AG04449 (cell line): ENCODE data around the gene BRIP1.

Source experiments
- CTCF ChIA-PET: fragments of 350-600 bp; formaldehyde crosslinking; extraction: SDS; loops from one replicate; lab custom pipeline; 2021; ENCODE audit warnings: antibody characterized with exemption; lab: Yijun Ruan, JAX
- POLR2A ChIA-PET: fragments of 400-600, 350-600 bp; formaldehyde crosslinking; extraction: SDS; loops from one replicate; lab custom pipeline; 2020; ENCODE audit warnings: antibody characterized with exemption, inconsistent platforms; lab: Yijun Ruan, JAX
- DNase-seq: peaks from one replicate; pipeline ENCODE4 v3.0.0-alpha.2; 2010; ENCODE audit warnings: low read depth, low spot score
- H3K4me3 ChIP-seq: 2 replicates; pipeline ENCODE4 v1.5.1; 2011; ENCODE audit warnings: low read depth, mild to moderate bottlenecking, control low read depth, low read length
- TF ChIP-seq, protein P1 (sequence below): IDR thresholded peaks from one replicate; pipeline ENCODE4 v1.5.1; 2011; ENCODE audit warnings: mild to moderate bottlenecking, moderate library complexity, low read length, control low read depth, inconsistent platforms; ENCODE audit not compliant: insufficient read depth; ENCODE audit errors: missing control alignments

BRIP1 gene

DNA sequence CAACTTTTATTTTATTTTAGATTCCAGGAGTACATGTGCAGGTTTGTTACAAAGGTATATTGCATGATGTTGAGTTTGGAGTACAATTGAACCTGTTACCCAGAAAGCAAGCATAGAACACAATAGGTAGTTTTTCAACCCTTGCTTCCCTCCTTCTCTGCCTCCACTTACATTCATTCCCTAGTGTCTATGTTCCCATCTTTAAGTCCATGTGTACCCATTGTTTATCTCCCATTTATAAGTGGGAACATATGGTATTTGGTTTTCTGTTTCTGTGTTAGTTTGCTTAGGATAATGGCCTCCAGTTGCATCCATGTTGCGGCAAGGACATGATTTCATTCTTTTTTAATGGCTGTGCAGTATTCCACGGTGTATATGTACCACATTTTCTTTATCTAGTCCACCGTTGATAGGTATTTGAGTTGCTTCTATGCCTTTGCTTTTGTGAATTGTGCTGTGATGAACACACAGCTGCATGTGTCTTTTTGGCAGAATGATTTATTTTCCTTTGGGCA lies 158.3 kb downstream of the BRIP1 start:
- CTCF ChIA-PET = no interaction called here
- DNase-seq = no peak
- no peak overlapping the region for H3K4me3 ChIP-seq
- TF ChIP-seq, protein P1, sequence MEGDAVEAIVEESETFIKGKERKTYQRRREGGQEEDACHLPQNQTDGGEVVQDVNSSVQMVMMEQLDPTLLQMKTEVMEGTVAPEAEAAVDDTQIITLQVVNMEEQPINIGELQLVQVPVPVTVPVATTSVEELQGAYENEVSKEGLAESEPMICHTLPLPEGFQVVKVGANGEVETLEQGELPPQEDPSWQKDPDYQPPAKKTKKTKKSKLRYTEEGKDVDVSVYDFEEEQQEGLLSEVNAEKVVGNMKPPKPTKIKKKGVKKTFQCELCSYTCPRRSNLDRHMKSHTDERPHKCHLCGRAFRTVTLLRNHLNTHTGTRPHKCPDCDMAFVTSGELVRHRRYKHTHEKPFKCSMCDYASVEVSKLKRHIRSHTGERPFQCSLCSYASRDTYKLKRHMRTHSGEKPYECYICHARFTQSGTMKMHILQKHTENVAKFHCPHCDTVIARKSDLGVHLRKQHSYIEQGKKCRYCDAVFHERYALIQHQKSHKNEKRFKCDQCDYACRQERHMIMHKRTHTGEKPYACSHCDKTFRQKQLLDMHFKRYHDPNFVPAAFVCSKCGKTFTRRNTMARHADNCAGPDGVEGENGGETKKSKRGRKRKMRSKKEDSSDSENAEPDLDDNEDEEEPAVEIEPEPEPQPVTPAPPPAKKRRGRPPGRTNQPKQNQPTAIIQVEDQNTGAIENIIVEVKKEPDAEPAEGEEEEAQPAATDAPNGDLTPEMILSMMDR = no peak
- POLR2A ChIA-PET = no interaction called here

GRCh38 chr17:61702450-61702849 lies 160.9 kb downstream of the BRIP1 start:
- CTCF ChIA-PET = no interaction called here
- no peak overlapping the region for H3K4me3 ChIP-seq
- TF ChIP-seq, protein P1 = no peak
- DNase-seq = no peak
- POLR2A ChIA-PET = no interaction called here

DNA sequence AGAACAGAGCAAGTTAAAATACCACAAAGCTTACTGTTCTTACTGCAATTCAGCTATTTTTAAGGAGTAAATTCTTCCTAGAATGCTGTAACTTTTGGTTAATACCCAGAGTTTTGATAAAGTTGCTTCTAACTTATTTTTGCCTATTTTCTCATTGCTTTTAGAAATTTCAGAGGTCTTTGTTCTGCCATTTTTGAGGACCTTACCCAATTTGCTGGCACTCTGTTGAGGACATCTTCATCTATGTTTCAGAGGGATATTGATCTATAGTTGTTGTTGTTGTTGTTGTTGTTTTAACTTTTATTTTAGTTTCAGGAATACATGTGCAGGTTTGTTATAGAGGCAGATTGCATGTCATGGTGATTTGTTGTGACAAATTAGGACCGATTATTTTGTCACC lies 161.3 kb downstream of the BRIP1 start:
- no peak for DNase-seq
- TF ChIP-seq, protein P1 = no peak
- POLR2A ChIA-PET = no interaction called here
- H3K4me3 ChIP-seq = no peak overlapping the region
- CTCF ChIA-PET = no interaction called here

DNA sequence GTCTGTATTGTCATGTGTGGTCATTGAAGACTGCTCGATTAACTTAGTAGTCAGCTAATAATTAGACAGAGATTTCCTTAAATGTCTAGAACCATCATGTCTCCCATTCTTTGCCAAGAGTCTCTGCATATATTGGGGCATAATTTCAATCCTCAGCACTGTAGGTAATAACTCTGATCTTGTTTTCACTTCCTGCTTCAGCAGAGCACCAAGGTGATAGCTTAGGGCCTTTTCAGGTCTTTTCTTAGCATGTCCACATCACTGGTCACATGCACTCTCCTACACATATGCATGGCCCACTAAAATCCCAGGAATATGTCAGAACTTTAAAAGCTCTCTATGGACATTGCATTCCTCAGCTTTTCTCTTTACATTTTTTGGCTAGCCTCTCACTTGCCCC lies 162.0 kb downstream of the BRIP1 start:
- no peak for DNase-seq
- H3K4me3 ChIP-seq = no peak overlapping the region
- CTCF ChIA-PET = no interaction called here
- POLR2A ChIA-PET = no interaction called here
- TF ChIP-seq, protein P1 = no peak

DNA sequence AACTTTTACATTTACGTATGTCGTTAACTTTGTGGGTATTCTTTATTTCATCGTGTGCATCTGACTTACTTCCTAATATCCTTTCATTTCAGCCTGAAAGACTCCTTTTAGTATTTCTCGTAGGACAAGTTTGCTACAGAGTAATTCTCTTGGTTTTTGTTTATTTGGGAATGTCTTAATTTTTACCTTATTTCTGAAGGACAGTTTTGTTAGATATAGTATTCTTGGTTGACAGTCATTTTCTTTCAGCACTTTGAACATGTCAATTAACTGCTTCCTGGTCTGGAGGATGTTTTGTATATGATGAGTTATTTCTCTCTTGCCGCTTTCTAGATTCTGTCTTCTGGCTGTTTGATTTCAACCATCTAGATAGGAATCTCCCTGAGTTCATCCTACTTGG lies 163.1 kb downstream of the BRIP1 start:
- POLR2A ChIA-PET = no interaction called here
- TF ChIP-seq, protein P1 = no peak
- CTCF ChIA-PET = no interaction called here
- H3K4me3 ChIP-seq = no peak overlapping the region
- no peak for DNase-seq

DNA sequence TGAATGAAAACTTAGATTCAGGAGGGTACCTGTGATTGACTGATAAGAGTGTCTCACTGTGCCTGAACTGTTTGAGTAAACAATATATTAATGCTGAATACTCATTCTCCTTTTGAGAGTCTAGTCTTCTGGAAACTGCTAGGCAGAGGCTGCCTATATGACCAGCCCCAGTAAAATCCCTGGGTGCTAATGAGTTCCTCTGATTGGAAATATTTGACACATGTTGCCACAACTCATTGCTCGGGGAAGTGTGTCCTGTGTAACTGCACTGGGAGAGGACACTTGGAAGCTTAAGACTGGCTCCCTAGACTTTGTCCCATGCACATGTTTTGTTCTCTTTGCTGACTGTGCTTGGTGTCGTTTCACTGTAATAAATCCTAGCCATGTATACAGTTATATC lies 163.6 kb downstream of the BRIP1 start:
- ChIA-PET POLR2A (no interaction called here), CTCF (no interaction called here)
- H3K4me3 ChIP-seq = no peak overlapping the region
- no peak for DNase-seq
- TF ChIP-seq, protein P1 = no peak
